ENCODE data around the gene LAMA1.

Gene LAMA1

GRCh38 chr18:7056026-7056425, 61.6 kb downstream of the LAMA1 start:
- DNase-seq: no peak
- intact Hi-C loops (cut with DNase I): no loop called here

GRCh38 chr18:7049951-7050350, 67.6 kb downstream of the LAMA1 start:
- no peak for DNase-seq
- intact Hi-C loops (cut with DNase I): no loop called here

GRCh38 chr18:7048081-7048480, 69.5 kb downstream of the LAMA1 start:
- intact Hi-C loops (cut with DNase I): no loop called here
- DNase-seq: no peak

DNA sequence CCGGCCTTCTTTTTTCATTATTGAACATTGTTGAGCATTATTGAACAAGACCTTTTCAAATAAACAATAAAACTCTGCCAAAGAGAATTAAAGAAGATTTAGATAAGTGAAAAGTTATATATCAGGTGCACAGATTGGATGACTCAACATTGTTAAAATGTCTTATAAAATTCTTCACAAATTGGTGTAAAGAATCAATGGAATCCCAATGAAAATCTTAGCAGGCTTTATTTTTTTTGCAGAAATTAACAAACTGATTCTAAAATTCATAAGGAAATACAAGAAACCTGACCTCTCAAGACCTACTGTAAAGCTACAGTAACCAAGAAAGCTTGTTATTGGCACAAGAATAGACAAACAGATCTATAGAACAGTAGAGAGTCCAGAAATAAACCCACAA, 70.3 kb downstream of the LAMA1 start:
- DNase-seq: no peak
- intact Hi-C loops (cut with DNase I): no loop called here

GRCh38 chr18:7038330-7038851, 79.2 kb downstream of the LAMA1 start:
- intact Hi-C loops (cut with DNase I): no loop called here
- DNase-seq: peak in 5 of 10 donors; percentile 15 to 72 (median 32)

DNA sequence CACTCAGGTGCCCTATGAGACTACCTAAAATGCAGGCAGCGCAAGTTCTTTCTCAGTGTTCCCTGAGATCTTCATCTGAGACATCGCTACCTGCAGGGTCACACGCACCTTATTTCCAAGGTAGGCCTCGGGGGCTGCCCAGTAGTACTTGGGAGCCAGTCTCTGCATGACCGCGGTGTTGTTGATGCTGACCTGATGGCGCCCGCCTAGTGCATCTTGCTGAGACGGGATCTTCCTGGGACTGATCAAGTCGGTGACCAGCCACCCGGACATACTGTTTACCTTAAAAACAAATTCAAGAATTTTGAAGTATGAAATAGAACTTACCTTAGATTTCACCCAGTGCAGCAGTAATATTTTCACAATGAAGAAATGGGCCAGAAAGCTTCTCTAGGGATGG, 80.1 kb downstream of the LAMA1 start:
- DNase-seq: no peak
- intact Hi-C loops (cut with DNase I): no loop called here

DNA sequence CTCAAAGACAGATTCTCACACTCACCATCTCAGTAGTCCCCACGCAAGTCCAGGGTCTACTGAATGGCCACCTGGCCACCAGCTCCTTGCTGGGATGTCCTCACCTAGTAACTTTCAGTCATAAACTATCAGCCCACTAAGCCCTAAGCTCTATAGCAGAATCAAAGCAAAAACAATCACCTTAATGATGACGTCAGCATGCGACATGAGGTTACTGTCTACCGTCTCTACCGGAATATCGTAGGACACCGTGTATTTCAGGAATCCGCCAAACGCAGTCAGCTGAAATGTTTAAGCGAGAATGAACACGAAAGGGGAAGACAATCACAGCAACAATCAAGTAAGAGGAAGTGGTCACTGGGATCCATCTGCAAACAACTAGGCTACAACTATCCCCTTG, 81.8 kb downstream of the LAMA1 start:
- intact Hi-C loops (cut with DNase I): no loop called here
- DNase-seq: no peak

GRCh38 chr18:7034924-7035323, 82.7 kb downstream of the LAMA1 start:
- no peak for DNase-seq
- intact Hi-C loops (cut with DNase I): no loop called here

- no peak for DNase-seq
- intact Hi-C loops (cut with DNase I): no loop called here
Observed at GRCh38 chr18:7032537-7032936, 85.1 kb downstream of the LAMA1 start.

DNA sequence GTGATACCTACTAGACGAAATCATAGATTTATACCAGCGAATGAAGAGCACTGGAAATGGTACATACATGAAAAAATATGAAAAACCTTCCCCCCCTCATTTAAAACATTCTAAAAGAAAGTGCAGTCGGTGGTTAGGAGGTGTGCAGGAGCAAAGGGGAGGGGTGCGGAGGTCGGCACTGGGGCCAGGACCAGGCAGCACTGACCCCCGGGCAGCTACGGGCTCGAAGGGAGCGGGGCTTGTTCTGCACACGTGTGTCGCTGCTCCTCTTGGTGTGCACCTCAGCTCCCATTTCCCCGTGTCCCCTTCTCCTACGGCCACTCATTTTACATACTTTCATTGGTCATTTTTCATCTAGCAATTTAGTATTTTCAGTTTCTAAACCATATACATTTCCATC, 89.0 kb downstream of the LAMA1 start:
- DNase-seq: no peak
- intact Hi-C loops (cut with DNase I): no loop called here

GRCh38 chr18:7025194-7025593, 92.4 kb downstream of the LAMA1 start:
- DNase-seq: no peak
- intact Hi-C loops (cut with DNase I): no loop called here

GRCh38 chr18:7023581-7023980, 94.0 kb downstream of the LAMA1 start:
- DNase-seq: no peak
- intact Hi-C loops (cut with DNase I): no loop called here

DNA sequence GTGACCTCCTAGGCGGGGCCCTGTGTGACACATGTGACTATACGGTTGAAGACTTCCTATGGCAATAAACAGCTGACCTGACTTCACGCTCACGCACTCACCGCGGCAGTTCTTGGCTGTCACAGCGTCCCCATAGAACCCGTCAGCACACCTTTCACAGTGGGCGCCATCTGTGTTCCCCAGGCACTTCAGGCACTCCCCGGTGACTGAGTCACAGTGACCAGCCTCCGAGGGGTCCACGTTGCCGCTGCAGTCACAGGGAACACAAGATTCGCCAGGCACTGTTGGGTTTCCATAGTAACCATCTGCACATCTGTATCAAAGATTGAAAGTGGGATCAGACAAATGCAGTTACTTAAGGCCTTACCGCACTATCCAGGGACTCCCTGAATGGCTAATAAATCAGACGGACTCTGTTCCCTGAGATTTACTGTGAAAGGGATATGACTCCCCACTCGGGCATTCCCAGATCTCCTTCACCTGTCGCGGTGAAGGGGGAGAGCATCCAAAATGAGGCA, 94.5 kb downstream of the LAMA1 start:
- no peak for DNase-seq
- intact Hi-C loops (cut with DNase I): no loop called here

DNA sequence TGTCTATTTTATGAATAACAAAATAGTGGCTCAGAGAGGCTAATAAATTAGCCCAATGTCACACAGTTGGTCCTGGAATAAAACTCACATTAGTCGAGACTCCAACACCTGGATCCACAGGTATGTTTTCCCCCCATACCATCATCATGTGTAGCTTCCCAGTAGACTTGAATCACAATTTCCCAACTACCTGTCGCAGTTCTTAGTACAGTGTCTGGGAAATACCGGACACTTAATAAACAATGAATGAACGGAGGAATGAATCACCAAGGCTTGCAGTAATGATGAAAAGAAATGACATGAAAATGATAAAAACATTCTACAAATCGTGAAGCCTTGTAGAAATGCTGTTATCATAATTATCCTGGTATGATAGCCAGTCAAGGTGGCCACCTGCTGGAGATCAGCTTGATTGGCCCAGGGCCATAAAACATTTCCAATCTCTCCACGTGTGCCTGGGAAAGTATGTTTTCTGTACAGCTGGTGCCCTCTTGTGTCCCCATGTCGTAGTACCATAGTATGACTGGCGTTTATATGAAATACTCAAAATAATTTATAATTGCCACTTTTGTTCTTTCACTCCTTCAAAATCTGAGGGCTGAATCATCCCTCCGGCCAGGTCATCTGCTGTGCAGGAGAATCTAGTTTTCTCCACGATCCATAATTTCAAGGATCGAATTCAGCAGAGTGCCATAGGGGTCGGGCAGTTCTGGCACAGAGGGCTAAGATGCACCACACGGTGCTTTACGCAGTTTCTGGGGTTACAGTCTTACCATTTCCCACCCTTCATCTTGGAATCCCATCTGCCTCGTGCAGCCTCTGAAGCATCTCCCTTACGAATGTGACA, 95.4 kb downstream of the LAMA1 start:
- DNase-seq: no peak
- intact Hi-C loops (cut with DNase I): no loop called here

DNA sequence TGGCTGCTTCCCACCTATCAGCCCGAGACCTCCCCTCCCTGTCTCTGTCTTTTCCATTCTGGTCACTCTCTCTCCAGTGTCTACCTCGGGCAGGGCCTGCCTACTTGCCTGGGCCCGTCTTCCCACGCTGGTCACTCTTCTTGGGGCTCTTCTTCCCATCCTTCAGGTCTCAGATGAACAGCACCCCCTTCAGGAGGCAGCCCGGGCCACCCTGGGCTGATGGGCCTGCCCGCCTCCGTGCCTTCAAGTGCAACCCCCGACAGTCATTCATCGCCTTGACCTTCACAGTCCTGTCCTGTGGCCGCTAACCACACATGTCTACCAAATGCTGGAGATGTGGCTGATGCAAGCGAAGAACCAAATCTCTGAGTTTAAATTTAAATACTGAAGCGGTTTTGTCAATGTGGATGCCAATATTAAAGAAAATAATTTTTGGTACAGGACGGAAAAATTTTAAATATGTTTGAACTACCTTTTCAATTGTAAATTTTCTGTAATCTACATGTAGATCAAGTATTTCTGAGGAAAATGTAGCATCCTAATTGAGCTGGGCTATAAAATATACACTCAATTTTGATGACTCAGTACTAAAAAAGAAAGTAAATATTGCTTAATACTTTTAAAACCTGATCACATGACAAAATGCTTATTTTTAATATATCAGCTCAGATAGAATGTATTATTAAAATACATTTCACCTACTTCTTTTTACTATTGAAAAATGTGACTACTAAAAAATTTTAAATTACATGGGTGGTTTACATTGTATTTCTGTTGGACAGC, 96.4 kb downstream of the LAMA1 start:
- intact Hi-C loops (cut with DNase I): no loop called here
- DNase-seq: no peak

DNA sequence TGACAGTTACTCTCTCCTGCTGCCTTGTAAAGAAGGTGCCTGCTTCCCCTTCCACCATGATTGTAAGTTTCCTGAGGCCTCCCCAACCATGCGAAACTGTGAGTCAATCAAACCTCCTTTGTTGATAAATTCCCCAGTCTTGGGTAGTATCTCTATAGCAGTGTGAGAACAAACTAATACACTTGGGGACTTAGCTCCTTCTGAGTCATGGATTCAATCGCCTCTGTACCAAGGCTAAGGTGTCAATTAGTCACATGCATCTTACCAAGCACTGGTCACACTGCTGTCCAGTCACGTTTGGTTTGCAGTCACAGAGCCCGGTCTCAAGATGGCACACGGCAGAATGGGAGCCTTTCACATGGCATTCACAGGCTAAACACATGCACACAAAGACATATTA, 100.6 kb downstream of the LAMA1 start:
- intact Hi-C loops (cut with DNase I): no loop called here
- no peak for DNase-seq

DNA sequence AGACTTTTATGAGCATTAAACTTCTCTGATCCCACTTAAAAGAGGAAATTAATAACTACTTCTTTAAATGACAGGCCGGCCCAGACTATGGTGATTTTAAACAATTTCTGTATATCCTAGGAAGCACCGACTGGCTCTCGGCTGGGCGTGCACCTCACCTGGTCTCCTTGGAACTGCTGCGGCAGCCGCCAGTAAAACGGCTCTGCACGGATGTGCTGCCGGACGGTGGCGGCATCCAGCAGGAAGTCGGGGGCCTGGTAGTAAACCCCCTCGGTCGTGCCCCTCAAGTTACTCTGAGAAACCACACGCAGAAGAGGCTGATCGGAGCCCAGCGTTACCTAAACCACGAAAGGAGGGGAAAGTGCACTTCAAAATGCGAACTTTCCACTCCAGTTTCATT, 106.5 kb downstream of the LAMA1 start:
- no peak for DNase-seq
- intact Hi-C loops (cut with DNase I): no loop called here

DNA sequence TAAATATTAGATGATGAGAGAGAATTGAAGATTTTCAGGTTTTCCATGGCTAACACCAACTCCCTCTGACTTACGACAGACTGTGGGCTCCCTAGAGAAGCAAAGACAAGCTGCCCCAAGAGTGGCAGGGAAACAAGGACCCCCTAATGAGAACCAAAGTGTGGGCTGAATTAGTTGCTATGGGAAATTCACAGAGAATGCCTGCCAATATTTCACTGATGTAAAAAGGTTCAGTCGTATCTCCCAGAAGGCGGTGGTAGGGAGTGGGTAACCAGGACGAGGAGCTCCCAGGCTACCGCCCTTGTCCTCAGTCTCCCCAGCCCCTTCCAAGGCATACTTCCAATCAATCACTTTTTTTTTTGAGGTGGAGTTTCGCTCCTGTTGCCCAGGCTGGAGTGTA, 113.6 kb downstream of the LAMA1 start:
- no peak for DNase-seq
- intact Hi-C loops (cut with DNase I): loop anchor here (5.0 kb wide), 1 partner anchor 87 kb away; no protein-coding TSS in a partner anchor

DNA sequence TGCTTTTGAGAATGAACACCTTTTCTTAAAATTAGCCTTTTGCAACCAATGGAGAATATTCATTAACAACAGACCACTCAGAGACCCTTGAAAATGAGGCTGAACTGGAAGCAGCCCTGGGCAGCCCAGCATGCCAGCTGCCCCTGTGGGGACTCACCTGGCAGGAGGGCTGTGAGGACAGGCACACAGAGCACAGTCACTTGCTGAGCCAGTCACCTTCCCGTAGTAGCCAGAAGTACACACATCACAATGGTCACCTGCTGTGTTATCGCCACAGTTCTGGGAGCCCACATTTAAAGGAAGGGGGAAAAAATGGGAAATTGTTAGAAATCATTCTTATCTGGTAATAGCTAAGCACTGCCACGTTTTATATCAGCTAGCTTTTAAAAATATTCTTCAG, 115.5 kb downstream of the LAMA1 start:
- no peak for DNase-seq
- intact Hi-C loops (cut with DNase I): loop anchor here (5.0 kb wide), 1 partner anchor 85 kb away; no protein-coding TSS in a partner anchor

- DNase-seq: no peak
- intact Hi-C loops (cut with DNase I): loop anchor here (5.0 kb wide), 1 partner anchor 83 kb away; no protein-coding TSS in a partner anchor
Observed at GRCh38 chr18:7000484-7001096, 117.0 kb downstream of the LAMA1 start.

GRCh38 chr18:6997808-6998207, 119.8 kb downstream of the LAMA1 start:
- DNase-seq: no peak
- intact Hi-C loops (cut with DNase I): no loop called here
